GM12892 (cell line): ENCODE results near the gene MIA3.

Experiments
- POLR2A ChIP-seq: IDR thresholded peaks from 2 replicates; pipeline ENCODE4 v1.6.1; 2011; ENCODE audit warnings: low read depth, low read length, control low read depth
- POLR2AphosphoS5 ChIP-seq: IDR thresholded peaks from 2 replicates; pipeline ENCODE4 v1.6.1; 2011; ENCODE audit warnings: low read depth, low read length, control low read depth
- TAF1 ChIP-seq: IDR thresholded peaks from 2 replicates; pipeline ENCODE4 v1.6.1; 2011; ENCODE audit warnings: low read depth, mild to moderate bottlenecking, control low read depth, low read length, borderline replicate concordance

DNA sequence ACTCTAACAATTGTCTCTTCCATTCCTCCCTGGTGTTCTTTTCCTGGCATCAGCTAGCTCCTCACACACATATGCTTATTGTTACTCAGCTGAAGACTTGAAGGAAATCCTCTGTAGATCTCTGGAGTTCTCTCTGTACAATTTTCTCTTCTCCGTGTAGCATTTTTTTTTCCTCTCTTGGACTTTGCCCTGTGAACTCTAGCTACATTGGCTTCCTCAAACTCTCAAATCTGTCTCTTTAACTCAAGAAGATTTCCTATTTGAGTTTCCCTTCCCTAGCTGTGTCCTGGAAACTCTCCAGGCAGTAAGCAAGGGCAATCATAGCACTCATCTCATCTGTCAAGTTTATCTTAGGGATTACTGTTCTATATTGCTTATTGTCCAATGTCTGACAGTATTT is 4.3 kb upstream of the MIA3 start:
- no peak for TF ChIP-seq POLR2AphosphoS5
- no peak for TF ChIP-seq POLR2A
- no peak for TF ChIP-seq TAF1
